Upper lobe of left lung (tissue), 6 donors: ENCODE data around the gene CEP152. TPM values are rescaled to one million over a fixed set of nuclear protein-coding genes. Genes with fewer than 3 reads are reported as not detected.
A peak's percentile ranks its signal among the peaks of the same experiment; 100 is the strongest.

Source experiments
- ATAC-seq, 2 donors: fragments of 200-7000 bp; cut with Tn5 transposase; one replicate each; pipeline ENCODE4 v1.9.1; 2022; ENCODE audit warnings: mild to moderate bottlenecking in 2 of 2, moderate library complexity in 2 of 2; ENCODE audit not compliant: low FRiP score in 2 of 2
- DNase-seq, 2 donors: peaks; one replicate each; pipeline ENCODE4 v3.0.0-alpha.2; 2019 to 2020
- H3K27ac ChIP-seq, 4 donors: fragments of 200-600 bp; sonication (generic); one replicate each; pipeline ENCODE4 v1.5.1; 2016 to 2019
- H3K27me3 ChIP-seq, 4 donors: fragments of 200-600 bp; sonication (generic); one replicate each; pipeline ENCODE4 v1.5.1; 2017 to 2019
- H3K36me3 ChIP-seq, 4 donors: fragments of 200-600 bp; sonication (generic); one replicate each; pipeline ENCODE4 v1.5.1; 2016 to 2019
- H3K4me1 ChIP-seq, 4 donors: fragments of 200-600 bp; sonication (generic); one replicate each; pipeline ENCODE4 v1.5.1; 2018 to 2019
- H3K4me3 ChIP-seq, 4 donors: fragments of 200-600 bp; sonication (generic); one replicate each; pipeline ENCODE4 v1.5.1; 2017 to 2019; ENCODE audit warnings: mild to moderate bottlenecking in 2 of 4, moderate library complexity in 1 of 4
- H3K9me3 ChIP-seq, 4 donors: fragments of 200-600 bp; sonication (generic); one replicate each; pipeline ENCODE4 v1.5.1; 2018 to 2019
- CTCF ChIP-seq, 6 experiments: fragments of 450-650 bp in 4 of 6; fragments of 200-600 bp in 2 of 6; sonication (generic) in 2 of 6; IDR thresholded peaks; one replicate each; pipeline ENCODE4 v1.5.1; 2016 to 2019; ENCODE audit warnings: antibody characterized with exemption in 6 of 6
- EP300 ChIP-seq, 4 donors: sonication (generic); formaldehyde crosslinking; IDR thresholded peaks; one replicate each; pipeline ENCODE4 v1.5.1; 2017; ENCODE audit warnings: antibody characterized with exemption in 4 of 4, control low read depth in 2 of 4
- POLR2A ChIP-seq, 4 donors: fragments of 450-650 bp; IDR thresholded peaks; one replicate each; pipeline ENCODE4 v1.5.1; 2016 to 2017; ENCODE audit warnings: antibody characterized with exemption in 4 of 4, mild to moderate bottlenecking in 2 of 4
- POLR2AphosphoS5 ChIP-seq, 2 donors: sonication (generic); formaldehyde crosslinking; IDR thresholded peaks; one replicate each; pipeline ENCODE4 v1.5.1; 2017; ENCODE audit warnings: antibody characterized with exemption in 2 of 2
- WGBS, 2 donors: methylation state at CpG; one replicate each; pipeline ENCODE4 v1.1.5; 2017 to 2018; 5-methylcytosine and 5-hydroxymethylcytosine counted together
- total RNA-seq, 6 donors: library from RNA; depleted of rRNA in 4 of 6; stranded (reverse); fragments of >200 nt in 4 of 6; gene quantifications; one replicate each; pipeline versions ENCODE4 v1.1.0 to v1.2.1, GENCODE V29; 2016 to 2021
- donor health status: DM: no; HTN: no; CAD: no; lungs with moderate emphysema.
- donor health status: DM: no; HTN: yes; CAD: no; lungs with severe emphysema.

Gene CEP152
- total RNA-seq, 6 donors from 2014 or later, result 2.3 to 58.9 (median 8.4) TPM

GRCh38 chr15:48802257-48802656, 8.6 kb downstream of the CEP152 start:
- H3K27me3 ChIP-seq, result no peaks in the 10 kb centered on the region
- DNase-seq (no peak), ATAC-seq (no peak)
- WGBS, 2 donors, result 76 to 85% methylated on average over 3 of the region's 3 CpGs
- no peaks in the 10 kb centered on the region for H3K36me3 ChIP-seq
- peaks cover 0 to 4% (median 0%) of the 10 kb centered on the region in 4 donors for H3K4me1 ChIP-seq
- H3K27ac ChIP-seq, result no peak overlapping the region
- H3K4me3 ChIP-seq, result no peak overlapping the region
- TF ChIP-seq POLR2A (IDR thresholded peaks at IDR 0.05) (no peak), EP300 (IDR thresholded peaks at IDR 0.05) (no peak), POLR2AphosphoS5 (IDR thresholded peaks at IDR 0.05) (no peak), CTCF (IDR thresholded peaks at IDR 0.05) (no peak)
- no peaks in the 10 kb centered on the region for H3K9me3 ChIP-seq

GRCh38 chr15:48800811-48801455, 9.9 kb downstream of the CEP152 start:
- 39% methylated on average over 4 of the region's 4 CpGs for WGBS, 2 donors
- ATAC-seq, result peak in 1 of 2 donors; percentile 69

GRCh38 chr15:48800245-48800644, 10.6 kb downstream of the CEP152 start:
- H3K4me3 ChIP-seq, result no peak overlapping the region
- no peak for ATAC-seq
- H3K9me3 ChIP-seq, result no peaks in the 10 kb centered on the region
- H3K27me3 ChIP-seq, result no peaks in the 10 kb centered on the region
- TF ChIP-seq CTCF (IDR thresholded peaks at IDR 0.05) (no peak), EP300 (IDR thresholded peaks at IDR 0.05) (no peak), POLR2A (IDR thresholded peaks at IDR 0.05) (no peak), POLR2AphosphoS5 (IDR thresholded peaks at IDR 0.05) (no peak)
- no peaks in the 10 kb centered on the region for H3K36me3 ChIP-seq
- no peak for DNase-seq
- WGBS, 2 donors, result 72 to 76% methylated on average over 1 of the region's 1 CpG
- H3K4me1 ChIP-seq, result peaks cover 0 to 15% (median 4%) of the 10 kb centered on the region in 4 donors
- no peak overlapping the region for H3K27ac ChIP-seq

More at GRCh38 chr15:48800811-48801455, 9.9 kb downstream of the CEP152 start:
- no peak overlapping the region for H3K4me3 ChIP-seq
- no peaks in the 10 kb centered on the region for H3K27me3 ChIP-seq
- TF ChIP-seq POLR2A (IDR thresholded peaks at IDR 0.05), result no peak
- no peak for TF ChIP-seq EP300 (IDR thresholded peaks at IDR 0.05)
- TF ChIP-seq CTCF (IDR thresholded peaks at IDR 0.05), result peak in 4 of 6 experiments; percentile 15 to 53 (median 39)
- TF ChIP-seq POLR2AphosphoS5 (IDR thresholded peaks at IDR 0.05), result no peak
- peaks cover 0 to 9% (median 4%) of the 10 kb centered on the region in 4 donors for H3K4me1 ChIP-seq
- H3K27ac ChIP-seq, result no peak overlapping the region
- H3K9me3 ChIP-seq, result no peaks in the 10 kb centered on the region
- no peak for DNase-seq
- no peaks in the 10 kb centered on the region for H3K36me3 ChIP-seq

- H3K9me3 ChIP-seq, result no peaks in the 10 kb centered on the region
- no peaks in the 10 kb centered on the region for H3K36me3 ChIP-seq
- no peak overlapping the region for H3K27ac ChIP-seq
- H3K27me3 ChIP-seq, result no peaks in the 10 kb centered on the region
- DNase-seq (no peak), ATAC-seq (no peak)
- peaks cover 0 to 21% (median 11%) of the 10 kb centered on the region in 4 donors for H3K4me1 ChIP-seq
- TF ChIP-seq CTCF (IDR thresholded peaks at IDR 0.05) (no peak), POLR2AphosphoS5 (IDR thresholded peaks at IDR 0.05) (no peak), POLR2A (IDR thresholded peaks at IDR 0.05) (no peak), EP300 (IDR thresholded peaks at IDR 0.05) (no peak)
- 74 to 86% methylated on average over 1 of the region's 1 CpG for WGBS, 2 donors
- H3K4me3 ChIP-seq, result no peak overlapping the region
Observed at GRCh38 chr15:48798319-48798718, 12.6 kb downstream of the CEP152 start.

GRCh38 chr15:48796930-48797329, 13.9 kb downstream of the CEP152 start:
- H3K27me3 ChIP-seq, result no peaks in the 10 kb centered on the region
- H3K27ac ChIP-seq, result peak overlapping the region in 1 of 4 donors; percentile 14
- H3K36me3 ChIP-seq, result peaks cover 0 to 4% (median 0%) of the 10 kb centered on the region in 4 donors
- peaks cover 0 to 21% (median 11%) of the 10 kb centered on the region in 4 donors for H3K4me1 ChIP-seq
- TF ChIP-seq EP300 (IDR thresholded peaks at IDR 0.05) (peak in 1 of 4 donors; percentile 22), CTCF (IDR thresholded peaks at IDR 0.05) (no peak), POLR2AphosphoS5 (IDR thresholded peaks at IDR 0.05) (no peak)
- peak; percentile 33 to 67 for ATAC-seq
- WGBS, 2 donors, result 45 to 49% methylated on average over 3 of the region's 3 CpGs
- no peak for DNase-seq
- H3K9me3 ChIP-seq, result no peaks in the 10 kb centered on the region
- H3K4me3 ChIP-seq, result no peak overlapping the region
